Neural progenitor cell (in vitro differentiated cells): ENCODE data around the gene TSPAN13. TPM values are rescaled to one million over a fixed set of nuclear protein-coding genes. Genes with fewer than 3 reads are reported as not detected.

Experiments used
- DNase-seq: peaks from one replicate; pipeline ENCODE4 v3.0.0-alpha.2; 2016; ENCODE audit warnings: low spot score
- H2AFZ ChIP-seq: fragments of 200-600 bp; sonication (generic); replicated peaks from 2 replicates; pipeline ENCODE4 v1.6.1; 2016; ENCODE audit warnings: antibody characterized with exemption
- H3F3A ChIP-seq: fragments of 200-600 bp; sonication (generic); 2 replicates; pipeline ENCODE4 v1.6.1; 2016; ENCODE audit warnings: antibody characterized with exemption, low read depth
- H3K27ac ChIP-seq: fragments of 200-600 bp; sonication (generic); 2 replicates; pipeline ENCODE4 v1.5.1; 2016; ENCODE audit warnings: mild to moderate bottlenecking
- H3K27me3 ChIP-seq: fragments of 200-600 bp; sonication (generic); 2 replicates; pipeline ENCODE4 v1.6.1; 2016; ENCODE audit warnings: mild to moderate bottlenecking, moderate library complexity
- H3K36me3 ChIP-seq: fragments of 200-600 bp; sonication (generic); 2 replicates; pipeline ENCODE4 v1.5.1; 2016
- H3K4me1 ChIP-seq: fragments of 200-600 bp; sonication (generic); 2 replicates; pipeline ENCODE4 v1.6.1; 2016; ENCODE audit warnings: mixed run types
- H3K4me2 ChIP-seq: fragments of 200-600 bp; sonication (generic); 2 replicates; pipeline ENCODE4 v1.6.1; 2016
- H3K4me3 ChIP-seq: fragments of 200-600 bp; sonication (generic); 2 replicates; pipeline ENCODE4 v1.5.1; 2016
- H3K79me2 ChIP-seq: fragments of 200-600 bp; sonication (generic); 2 replicates; pipeline ENCODE4 v1.6.1; 2016; ENCODE audit warnings: low read depth
- H3K9ac ChIP-seq: fragments of 200-600 bp; sonication (generic); 2 replicates; pipeline ENCODE4 v1.6.1; 2016
- H3K9me3 ChIP-seq: fragments of 200-600 bp; sonication (generic); 2 replicates; pipeline ENCODE4 v1.5.1; 2016; ENCODE audit warnings: low read depth
- H4K20me1 ChIP-seq: fragments of 200-600 bp; sonication (generic); 2 replicates; pipeline ENCODE4 v1.6.1; 2016; ENCODE audit warnings: low read depth
- H3K27ac Mint-ChIP-seq: 3 replicates; pipeline ENCODE4 v1.8.0; 2021; ENCODE audit warnings: mixed read lengths
- H3K27me3 Mint-ChIP-seq: 2 replicates; pipeline ENCODE4 v1.8.0; 2022; ENCODE audit warnings: low read depth, mild to moderate bottlenecking, inconsistent platforms, moderate library complexity, mixed read lengths; ENCODE audit not compliant: insufficient read depth
- H3K36me3 Mint-ChIP-seq: 3 replicates; pipeline ENCODE4 v1.8.0; 2021; ENCODE audit warnings: mixed read lengths
- H3K4me1 Mint-ChIP-seq: 3 replicates; pipeline ENCODE4 v1.8.0; 2021; ENCODE audit warnings: mixed read lengths
- H3K4me3 Mint-ChIP-seq: 3 replicates; pipeline ENCODE4 v1.8.0; 2021; ENCODE audit warnings: mild to moderate bottlenecking, moderate library complexity, mixed read lengths
- H3K9me3 Mint-ChIP-seq: 3 replicates; pipeline ENCODE4 v1.8.0; 2020; ENCODE audit warnings: mixed read lengths
- EZH2 ChIP-seq: fragments of 200-600 bp; sonication (generic); IDR thresholded peaks from 2 replicates; pipeline ENCODE4 v1.6.1; 2017; ENCODE audit warnings: antibody characterized with exemption, mild to moderate bottlenecking, moderate library complexity
- EZH2phosphoT487 ChIP-seq: fragments of 200-600 bp; sonication (generic); IDR thresholded peaks from 2 replicates; pipeline ENCODE4 v1.6.1; 2017; ENCODE audit warnings: antibody characterized with exemption
- total RNA-seq: library from RNA; depleted of rRNA; stranded (reverse); fragments of >200 nt; gene quantifications from 2 replicates; pipeline ENCODE4 v1.2.3, GENCODE V29; 2015; ENCODE audit warnings: low replicate concordance
- TF ChIP-seq, protein P1 (sequence below): fragments of 200-600 bp; sonication (generic); IDR thresholded peaks from 2 replicates; pipeline ENCODE4 v1.5.1; 2017; ENCODE audit warnings: antibody characterized with exemption, mild to moderate bottlenecking

The TSPAN13 gene
- total RNA-seq, 1 donor from 2014 or later = 41.2 TPM

DNA sequence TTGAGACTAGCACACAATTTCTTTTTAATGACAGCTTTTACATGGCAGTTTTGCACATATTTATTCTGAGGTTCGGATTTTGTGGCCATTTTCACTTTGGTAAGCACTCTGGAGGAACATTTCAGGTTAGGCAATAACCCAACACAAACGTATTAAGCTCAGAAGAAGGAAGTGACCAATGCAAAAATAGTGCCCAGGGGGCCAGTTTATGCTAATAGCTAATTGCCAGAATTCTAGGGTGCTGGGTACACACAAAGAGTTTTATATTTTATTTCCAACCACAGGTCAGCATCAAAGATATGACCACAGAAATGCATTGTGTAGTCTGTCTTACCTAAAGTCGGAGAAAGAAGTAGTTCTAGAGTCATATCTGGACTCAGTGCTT, 59.7 kb downstream of the TSPAN13 start:
- TF ChIP-seq EZH2phosphoT487 (no peak), EZH2 (no peak)
- Histone ChIP-seq H3K4me1 (no peaks in the 10 kb centered on the region), H4K20me1 (no peaks in the 10 kb centered on the region), H3K79me2 (no peaks in the 10 kb centered on the region), H3K27ac (no peak overlapping the region), H3K36me3 (no peaks in the 10 kb centered on the region), H3K9ac (no peak overlapping the region), H3K4me2 (no peak overlapping the region), H3K9me3 (no peaks in the 10 kb centered on the region), H3K27me3 (no peaks in the 10 kb centered on the region), H3K4me3 (no peak overlapping the region), H2AFZ (no peak overlapping the region), H3F3A (no peaks in the 10 kb centered on the region)
- peaks cover 2% of the 10 kb centered on the region for H3K9me3 Mint-ChIP-seq
- no peak overlapping the region for H3K27ac Mint-ChIP-seq
- H3K4me1 Mint-ChIP-seq = peaks cover 20% of the 10 kb centered on the region
- H3K4me3 Mint-ChIP-seq = no peak overlapping the region
- peaks cover 2% of the 10 kb centered on the region for H3K36me3 Mint-ChIP-seq
- no peaks in the 10 kb centered on the region for H3K27me3 Mint-ChIP-seq
- DNase-seq = no peak

DNA sequence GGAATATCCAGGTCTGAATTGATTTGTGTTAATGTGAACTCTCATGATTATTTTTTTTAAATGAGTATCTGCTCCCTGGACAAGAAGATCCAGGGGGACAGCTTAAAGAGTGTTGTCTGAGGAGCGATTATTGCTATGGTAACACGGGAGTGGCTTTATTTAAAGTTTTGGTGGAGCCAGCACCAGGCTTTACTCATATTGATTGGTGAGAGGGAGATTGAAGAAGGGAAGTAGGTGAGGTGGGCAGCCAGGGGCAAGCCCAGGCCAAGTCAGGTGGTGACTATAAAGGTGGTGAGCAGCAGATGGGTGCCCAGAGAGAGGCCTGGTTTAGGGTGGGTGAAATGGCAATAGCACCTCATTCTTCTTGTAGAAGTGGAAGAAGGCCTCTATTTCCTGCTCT, 61.4 kb downstream of the TSPAN13 start:
- TF ChIP-seq, protein P1, sequence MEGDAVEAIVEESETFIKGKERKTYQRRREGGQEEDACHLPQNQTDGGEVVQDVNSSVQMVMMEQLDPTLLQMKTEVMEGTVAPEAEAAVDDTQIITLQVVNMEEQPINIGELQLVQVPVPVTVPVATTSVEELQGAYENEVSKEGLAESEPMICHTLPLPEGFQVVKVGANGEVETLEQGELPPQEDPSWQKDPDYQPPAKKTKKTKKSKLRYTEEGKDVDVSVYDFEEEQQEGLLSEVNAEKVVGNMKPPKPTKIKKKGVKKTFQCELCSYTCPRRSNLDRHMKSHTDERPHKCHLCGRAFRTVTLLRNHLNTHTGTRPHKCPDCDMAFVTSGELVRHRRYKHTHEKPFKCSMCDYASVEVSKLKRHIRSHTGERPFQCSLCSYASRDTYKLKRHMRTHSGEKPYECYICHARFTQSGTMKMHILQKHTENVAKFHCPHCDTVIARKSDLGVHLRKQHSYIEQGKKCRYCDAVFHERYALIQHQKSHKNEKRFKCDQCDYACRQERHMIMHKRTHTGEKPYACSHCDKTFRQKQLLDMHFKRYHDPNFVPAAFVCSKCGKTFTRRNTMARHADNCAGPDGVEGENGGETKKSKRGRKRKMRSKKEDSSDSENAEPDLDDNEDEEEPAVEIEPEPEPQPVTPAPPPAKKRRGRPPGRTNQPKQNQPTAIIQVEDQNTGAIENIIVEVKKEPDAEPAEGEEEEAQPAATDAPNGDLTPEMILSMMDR = no peak
- no peak for TF ChIP-seq EZH2
- TF ChIP-seq EZH2phosphoT487 = no peak
- Histone ChIP-seq H2AFZ (no peak overlapping the region), H3K27me3 (no peaks in the 10 kb centered on the region), H3K79me2 (no peaks in the 10 kb centered on the region), H4K20me1 (no peaks in the 10 kb centered on the region), H3K9me3 (no peaks in the 10 kb centered on the region), H3K4me3 (no peak overlapping the region), H3F3A (no peaks in the 10 kb centered on the region), H3K27ac (no peak overlapping the region), H3K9ac (no peak overlapping the region), H3K36me3 (no peaks in the 10 kb centered on the region), H3K4me2 (no peak overlapping the region), H3K4me1 (no peaks in the 10 kb centered on the region)
- Mint-ChIP-seq H3K27ac (no peak overlapping the region), H3K4me1 (peaks cover 20% of the 10 kb centered on the region), H3K27me3 (no peaks in the 10 kb centered on the region), H3K9me3 (peaks cover 6% of the 10 kb centered on the region), H3K4me3 (no peak overlapping the region), H3K36me3 (peaks cover 2% of the 10 kb centered on the region)
- no peak for DNase-seq

DNA sequence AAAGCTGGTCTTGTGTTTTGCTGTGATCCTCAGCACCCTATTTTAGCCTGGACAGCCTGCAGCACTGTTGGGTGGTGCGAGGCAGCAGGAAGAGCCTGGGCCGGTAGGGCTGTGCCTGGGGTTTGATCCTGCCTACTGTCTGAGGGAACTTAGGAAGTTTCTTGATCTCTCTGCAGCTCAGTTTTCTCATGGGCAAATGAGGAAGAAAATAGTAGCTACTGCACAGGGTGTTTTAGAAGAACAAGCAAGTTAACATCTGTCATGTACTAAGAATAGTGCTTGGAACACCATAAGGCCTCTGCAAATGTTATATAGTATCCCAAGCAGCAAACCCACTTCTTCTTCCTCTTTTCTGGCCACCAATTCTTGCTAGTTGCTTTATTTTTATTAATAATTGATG, 63.3 kb downstream of the TSPAN13 start:
- Histone ChIP-seq H3K4me3 (no peak overlapping the region), H4K20me1 (no peaks in the 10 kb centered on the region), H3K27me3 (no peaks in the 10 kb centered on the region), H3K36me3 (no peaks in the 10 kb centered on the region), H3K27ac (no peak overlapping the region), H3K9ac (no peak overlapping the region), H3K79me2 (no peaks in the 10 kb centered on the region), H3K9me3 (no peaks in the 10 kb centered on the region), H3F3A (no peaks in the 10 kb centered on the region), H3K4me2 (no peak overlapping the region), H3K4me1 (no peaks in the 10 kb centered on the region), H2AFZ (peak overlapping the region; percentile 71)
- Mint-ChIP-seq H3K4me3 (no peak overlapping the region), H3K9me3 (peaks cover 6% of the 10 kb centered on the region), H3K4me1 (peaks cover 20% of the 10 kb centered on the region), H3K36me3 (peaks cover 2% of the 10 kb centered on the region), H3K27ac (no peak overlapping the region), H3K27me3 (peaks cover 2% of the 10 kb centered on the region)
- TF ChIP-seq, protein P1 = no peak
- no peak for TF ChIP-seq EZH2
- TF ChIP-seq EZH2phosphoT487 = no peak
- no peak for DNase-seq

DNA sequence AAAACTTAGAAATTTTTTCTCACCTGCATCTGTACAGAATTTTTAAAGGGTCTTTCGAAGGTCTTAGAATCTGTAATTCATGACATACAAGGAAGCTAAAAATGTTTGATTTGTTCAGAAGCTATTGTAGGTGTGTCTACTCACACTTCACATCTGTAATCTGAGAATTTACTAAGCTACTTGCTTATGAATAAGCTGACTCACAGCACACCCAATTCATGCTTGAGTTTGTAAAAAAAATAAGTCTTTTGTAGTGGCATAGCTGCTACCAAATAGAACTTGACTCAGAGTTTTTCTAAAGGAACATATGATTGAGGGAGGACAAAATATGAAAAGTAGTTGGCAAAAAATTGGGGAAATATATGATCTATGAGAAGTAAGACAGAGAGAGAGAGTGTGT, 64.0 kb downstream of the TSPAN13 start:
- Histone ChIP-seq H3K4me3 (no peak overlapping the region), H3K9ac (no peak overlapping the region), H3K4me1 (no peaks in the 10 kb centered on the region), H4K20me1 (no peaks in the 10 kb centered on the region), H2AFZ (no peak overlapping the region), H3K4me2 (no peak overlapping the region), H3K36me3 (no peaks in the 10 kb centered on the region), H3K27me3 (no peaks in the 10 kb centered on the region), H3K27ac (no peak overlapping the region), H3K9me3 (no peaks in the 10 kb centered on the region), H3K79me2 (no peaks in the 10 kb centered on the region), H3F3A (no peaks in the 10 kb centered on the region)
- H3K27me3 Mint-ChIP-seq = peaks cover 2% of the 10 kb centered on the region
- peaks cover 20% of the 10 kb centered on the region for H3K4me1 Mint-ChIP-seq
- H3K27ac Mint-ChIP-seq = no peak overlapping the region
- H3K9me3 Mint-ChIP-seq = peaks cover 6% of the 10 kb centered on the region
- no peak for DNase-seq
- TF ChIP-seq EZH2 (no peak), EZH2phosphoT487 (no peak)
- TF ChIP-seq, protein P1 = no peak
- H3K36me3 Mint-ChIP-seq = peaks cover 2% of the 10 kb centered on the region
- H3K4me3 Mint-ChIP-seq = no peak overlapping the region
